ENCODE measurements around the gene SLC16A8.
A peak's percentile ranks its signal among the peaks of the same experiment; 100 is the strongest.

Gene SLC16A8

DNA sequence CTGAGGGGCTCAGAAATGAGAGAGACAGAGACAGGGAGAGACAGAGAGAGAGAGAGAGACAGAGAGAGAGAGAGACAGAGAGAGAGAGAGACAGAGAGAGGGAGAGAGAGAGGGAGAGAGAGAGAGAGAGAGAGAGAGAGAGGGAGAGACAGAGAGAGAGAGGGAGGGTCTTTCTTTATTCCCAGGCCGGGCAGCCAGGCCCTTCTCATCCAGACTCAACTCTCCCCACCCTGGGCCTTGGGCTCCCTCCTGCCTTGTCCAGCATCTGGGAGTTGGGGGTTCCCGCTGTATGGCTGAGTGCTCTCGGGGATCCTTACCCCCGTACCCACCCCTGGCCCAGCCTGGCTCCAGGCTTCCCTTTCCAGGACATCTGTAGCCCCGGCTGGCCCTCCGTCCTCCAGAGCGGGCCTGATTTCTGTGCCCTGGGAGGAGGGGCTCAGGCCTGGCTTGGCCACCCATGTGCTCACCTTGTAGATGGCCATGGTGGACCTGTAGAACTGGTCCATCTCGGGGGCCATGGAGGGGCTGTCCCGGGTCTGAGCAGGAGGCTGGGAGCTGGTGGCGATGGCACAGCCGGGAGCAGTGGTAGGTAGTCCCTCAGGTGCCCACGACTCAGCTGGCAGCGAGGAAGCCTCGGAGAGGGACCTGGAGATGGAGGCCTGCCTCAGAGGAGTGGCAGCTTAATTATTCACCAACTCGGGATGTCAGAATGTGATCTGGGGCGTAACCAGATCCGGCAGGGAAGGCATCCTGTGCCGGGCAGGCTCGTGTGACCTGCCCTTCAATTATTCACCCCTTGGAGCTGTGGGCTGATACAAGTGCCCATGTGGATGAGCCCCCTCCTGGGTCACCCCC, 26.3 kb upstream of the SLC16A8 start, which contains the start of gene BAIAP2L2:
Gene BAIAP2L2, minus strand, starts transcription at position 677 of the 855 bp plus-strand sequence. Its CDS starts 159 bp downstream, at position 518.
- H3K27ac Mint-ChIP-seq, result peak within 1 kb of the TSS in 1 of 3 experiments; percentile 92
- peaks cover 11% of the 10 kb centered on the region for H3K27me3 Mint-ChIP-seq (ENCODE audit: low read depth)
- peak within 1 kb of the TSS in 1 of 3 experiments; percentile 40 for H3K4me3 Mint-ChIP-seq
- peaks cover 5% of the 10 kb centered on the region for H3K4me1 Mint-ChIP-seq
- no peaks in the 10 kb centered on the region for H3K36me3 Mint-ChIP-seq (ENCODE audit: low read depth)
- TF ChIP-seq, protein P1, sequence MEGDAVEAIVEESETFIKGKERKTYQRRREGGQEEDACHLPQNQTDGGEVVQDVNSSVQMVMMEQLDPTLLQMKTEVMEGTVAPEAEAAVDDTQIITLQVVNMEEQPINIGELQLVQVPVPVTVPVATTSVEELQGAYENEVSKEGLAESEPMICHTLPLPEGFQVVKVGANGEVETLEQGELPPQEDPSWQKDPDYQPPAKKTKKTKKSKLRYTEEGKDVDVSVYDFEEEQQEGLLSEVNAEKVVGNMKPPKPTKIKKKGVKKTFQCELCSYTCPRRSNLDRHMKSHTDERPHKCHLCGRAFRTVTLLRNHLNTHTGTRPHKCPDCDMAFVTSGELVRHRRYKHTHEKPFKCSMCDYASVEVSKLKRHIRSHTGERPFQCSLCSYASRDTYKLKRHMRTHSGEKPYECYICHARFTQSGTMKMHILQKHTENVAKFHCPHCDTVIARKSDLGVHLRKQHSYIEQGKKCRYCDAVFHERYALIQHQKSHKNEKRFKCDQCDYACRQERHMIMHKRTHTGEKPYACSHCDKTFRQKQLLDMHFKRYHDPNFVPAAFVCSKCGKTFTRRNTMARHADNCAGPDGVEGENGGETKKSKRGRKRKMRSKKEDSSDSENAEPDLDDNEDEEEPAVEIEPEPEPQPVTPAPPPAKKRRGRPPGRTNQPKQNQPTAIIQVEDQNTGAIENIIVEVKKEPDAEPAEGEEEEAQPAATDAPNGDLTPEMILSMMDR (IDR thresholded peaks at IDR 0.05; ENCODE audit: unreplicated experiment in 3 of 3), result no peak
- no peaks in the 10 kb centered on the region for H3K9me3 Mint-ChIP-seq

DNA sequence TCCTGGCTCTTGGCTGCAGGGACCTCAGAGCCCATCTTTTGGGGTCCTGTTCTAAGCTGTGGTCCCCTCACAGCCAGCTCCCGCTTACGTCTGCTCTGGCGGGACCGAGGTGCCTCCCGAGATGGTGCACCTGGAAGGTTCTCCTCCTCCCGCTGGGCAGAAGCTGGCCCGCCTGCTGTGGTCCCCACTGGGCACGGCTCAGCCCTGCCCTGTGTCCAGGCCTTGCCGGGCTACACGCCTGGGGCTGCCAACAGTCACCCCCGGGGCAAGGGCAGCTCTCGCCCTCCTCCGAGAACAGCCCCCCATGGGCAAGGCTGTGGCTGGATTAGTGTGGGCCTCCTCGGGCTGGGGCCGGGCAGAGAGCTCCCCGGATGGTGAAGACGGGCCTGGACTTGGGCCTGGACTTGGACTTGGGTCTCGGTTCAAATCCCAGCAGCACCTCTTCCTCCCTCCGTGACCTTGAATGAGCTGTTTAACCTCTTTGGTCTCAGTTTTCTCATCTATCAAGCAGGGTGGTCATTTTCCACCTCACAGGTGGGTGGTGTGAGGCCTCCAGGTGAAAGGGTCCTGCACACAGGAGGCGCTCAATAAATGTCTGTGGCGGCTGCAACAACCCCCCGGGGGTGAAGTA, 25.5 kb upstream of the SLC16A8 start:
- Mint-ChIP-seq H3K27me3 (ENCODE audit: low read depth) (peaks cover 11% of the 10 kb centered on the region), H3K27ac (no peak overlapping the region), H3K4me3 (peak overlapping the region in 1 of 3 experiments; percentile 27), H3K9me3 (no peaks in the 10 kb centered on the region), H3K4me1 (peaks cover 3% of the 10 kb centered on the region), H3K36me3 (ENCODE audit: low read depth) (no peaks in the 10 kb centered on the region)
- TF ChIP-seq, protein P1 (IDR thresholded peaks at IDR 0.05; ENCODE audit: unreplicated experiment in 3 of 3), result no peak

DNA sequence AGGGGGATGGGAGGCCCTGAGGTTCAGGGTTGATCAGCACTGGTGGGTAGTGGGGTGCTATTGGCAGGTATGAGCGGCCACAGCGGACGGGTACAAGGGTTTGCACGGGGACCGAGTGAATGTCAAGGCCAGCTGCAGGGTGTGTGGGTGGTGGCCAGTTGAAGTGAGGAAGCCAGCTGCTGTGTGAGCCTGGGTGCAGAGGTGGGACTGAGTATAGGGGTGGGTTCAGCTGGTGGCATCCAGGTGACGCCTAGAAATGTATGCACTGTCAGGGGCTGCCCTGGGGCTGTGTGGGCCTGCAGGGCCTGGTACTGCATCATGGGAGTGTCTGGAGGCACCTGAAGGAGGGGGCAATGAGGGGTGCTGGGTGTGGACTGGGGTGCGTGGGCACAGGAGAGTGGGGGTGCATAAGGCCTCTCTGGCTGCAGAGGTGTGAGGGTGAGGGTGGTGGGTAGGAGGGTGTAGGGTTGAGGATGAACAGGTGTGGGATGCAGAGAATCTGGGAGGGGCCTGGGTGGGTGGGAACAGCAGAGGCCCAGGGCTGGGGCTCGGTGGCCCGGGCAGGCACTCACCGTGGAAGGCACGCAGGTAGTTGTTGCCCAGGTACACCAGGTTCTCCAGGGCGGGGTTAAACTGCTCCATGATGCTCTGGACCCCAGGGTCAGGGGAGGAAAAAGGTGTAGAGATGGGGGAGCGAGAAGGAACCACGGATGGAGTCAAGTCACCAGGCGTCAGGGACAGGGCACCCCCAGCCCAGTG, 24.8 kb upstream of the SLC16A8 start:
- TF ChIP-seq, protein P1 (IDR thresholded peaks at IDR 0.05; ENCODE audit: unreplicated experiment in 3 of 3), result no peak
- peaks cover 11% of the 10 kb centered on the region for H3K27me3 Mint-ChIP-seq (ENCODE audit: low read depth)
- no peaks in the 10 kb centered on the region for H3K36me3 Mint-ChIP-seq (ENCODE audit: low read depth)
- no peak overlapping the region for H3K4me3 Mint-ChIP-seq
- no peak overlapping the region for H3K27ac Mint-ChIP-seq
- H3K9me3 Mint-ChIP-seq, result no peaks in the 10 kb centered on the region
- no peaks in the 10 kb centered on the region for H3K4me1 Mint-ChIP-seq

DNA sequence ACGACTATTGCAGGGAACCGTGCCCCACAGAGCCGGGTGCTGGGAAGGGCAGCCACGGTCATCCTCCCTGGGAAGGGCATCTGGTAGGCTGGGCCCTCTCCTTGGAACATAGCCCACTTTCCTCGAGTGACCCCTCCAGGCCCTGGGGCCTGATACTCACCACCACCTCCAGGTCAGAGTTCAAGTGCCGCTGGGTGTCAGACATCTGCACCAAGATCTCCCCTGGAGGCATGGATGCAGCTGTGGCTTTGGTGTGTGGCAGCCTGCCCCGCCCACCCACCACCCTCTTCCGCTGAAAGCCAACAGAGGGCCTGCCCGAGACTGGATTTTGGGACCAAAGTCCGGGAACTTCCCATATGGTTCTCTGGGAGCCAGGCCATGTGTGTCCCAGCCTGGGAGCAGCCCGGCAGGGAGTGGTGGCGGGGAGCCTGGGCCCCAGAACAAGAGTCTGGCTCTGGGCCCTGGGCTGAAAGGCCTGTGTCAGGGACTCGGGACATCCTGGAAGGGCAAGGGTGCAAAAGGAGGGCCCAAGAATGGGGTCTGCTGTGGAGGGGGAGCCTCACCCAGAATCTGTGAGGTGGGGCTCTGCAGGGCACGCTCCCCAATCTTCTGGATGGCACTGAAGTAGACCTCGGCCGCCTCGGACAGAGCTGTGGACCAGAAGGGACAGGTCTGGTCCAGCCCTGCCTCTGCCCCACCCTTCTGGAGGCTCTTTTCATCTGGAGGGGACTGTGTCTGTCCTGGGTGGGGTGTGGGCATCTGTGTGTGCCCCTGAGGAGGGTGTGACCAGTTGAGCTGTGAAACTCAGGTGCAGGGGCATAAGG, 23.9 kb upstream of the SLC16A8 start:
- TF ChIP-seq, protein P1 (IDR thresholded peaks at IDR 0.05; ENCODE audit: unreplicated experiment in 3 of 3), result no peak
- Mint-ChIP-seq H3K27me3 (ENCODE audit: low read depth) (peaks cover 7% of the 10 kb centered on the region), H3K4me3 (no peak overlapping the region), H3K4me1 (no peaks in the 10 kb centered on the region), H3K27ac (no peak overlapping the region), H3K36me3 (ENCODE audit: low read depth) (no peaks in the 10 kb centered on the region), H3K9me3 (no peaks in the 10 kb centered on the region)

DNA sequence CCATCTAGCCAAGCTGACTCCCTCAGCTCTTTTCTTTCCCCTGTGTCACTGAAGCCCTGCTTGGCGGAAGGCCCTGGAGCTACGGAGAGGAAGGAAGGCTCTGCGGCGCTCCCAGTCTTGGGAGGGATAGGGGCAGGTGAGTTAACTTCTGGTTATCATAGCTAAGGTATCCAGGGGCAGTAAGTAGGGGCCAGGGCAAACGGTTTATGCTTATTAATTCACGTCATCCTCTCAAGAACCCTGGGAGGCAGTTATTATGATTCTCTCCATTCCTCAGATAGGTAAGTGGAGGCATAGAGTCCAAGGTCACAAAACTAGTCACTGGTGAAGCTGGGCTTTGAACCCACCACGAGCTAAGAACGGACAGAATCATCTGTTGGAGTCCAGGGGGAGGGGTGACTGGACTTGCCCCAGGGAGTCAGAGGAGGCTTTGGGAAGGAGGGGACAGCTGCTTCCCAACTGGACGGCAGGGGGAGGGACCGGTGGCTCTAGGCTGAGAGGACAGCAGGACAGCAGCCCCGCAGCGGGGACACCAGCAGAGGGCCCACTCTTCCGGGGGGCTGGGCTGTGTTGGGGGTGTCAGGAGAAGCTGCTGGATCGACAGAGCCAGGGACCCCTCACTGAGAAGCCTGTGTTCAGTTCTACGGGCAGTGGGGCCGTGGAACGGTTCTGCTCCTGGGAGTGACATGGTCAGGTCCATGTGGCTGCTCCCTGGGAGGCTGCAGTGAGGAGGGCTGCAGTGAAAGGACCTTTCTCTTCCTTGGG, 23.0 kb upstream of the SLC16A8 start:
- Mint-ChIP-seq H3K9me3 (no peaks in the 10 kb centered on the region), H3K27me3 (ENCODE audit: low read depth) (peaks cover 7% of the 10 kb centered on the region), H3K27ac (no peak overlapping the region), H3K36me3 (ENCODE audit: low read depth) (no peaks in the 10 kb centered on the region), H3K4me3 (no peak overlapping the region), H3K4me1 (no peaks in the 10 kb centered on the region)
- TF ChIP-seq, protein P1 (IDR thresholded peaks at IDR 0.05; ENCODE audit: unreplicated experiment in 3 of 3), result no peak
